HG03342 (cell line): Measurements from ENCODE around the gene ELN.

Source experiments
- ATAC-seq: cut with Tn5 transposase; IDR thresholded peaks from one replicate; pipeline ENCODE4 v1.9.1; 2021; ENCODE audit warnings: mild to moderate bottlenecking, moderate library complexity; ENCODE audit not compliant: unreplicated experiment

ELN gene

GRCh38 chr7:74092321-74092963 is 64.5 kb downstream of the ELN start:
- no peak for ATAC-seq

- peak; percentile 49 for ATAC-seq
These were observed 65.0 kb downstream of the ELN start for GRCh38 chr7:74092964-74093471.

GRCh38 chr7:74093671-74094223 is 65.8 kb downstream of the ELN start:
- ATAC-seq: peak; percentile 18

GRCh38 chr7:74094224-74095101 is 66.5 kb downstream of the ELN start:
- ATAC-seq: peak; percentile 45

GRCh38 chr7:74095135-74095534 is 67.2 kb downstream of the ELN start:
- no peak for ATAC-seq

GRCh38 chr7:74097937-74098614 is 70.1 kb downstream of the ELN start:
- ATAC-seq: no peak

GRCh38 chr7:74099031-74099430 is 71.1 kb downstream of the ELN start:
- no peak for ATAC-seq

- peak; percentile 85 for ATAC-seq
These were observed 73.2 kb downstream of the ELN start for GRCh38 chr7:74101061-74101681.

GRCh38 chr7:74103219-74103772 is 75.3 kb downstream of the ELN start:
- ATAC-seq: no peak

GRCh38 chr7:74104702-74105101 is 76.7 kb downstream of the ELN start:
- no peak for ATAC-seq

GRCh38 chr7:74105992-74106391 is 78.0 kb downstream of the ELN start:
- no peak for ATAC-seq

- no peak for ATAC-seq
These were observed 78.9 kb downstream of the ELN start for GRCh38 chr7:74106846-74107245.

GRCh38 chr7:74115326-74115725 is 87.4 kb downstream of the ELN start:
- no peak for ATAC-seq

GRCh38 chr7:74116356-74116755 is 88.4 kb downstream of the ELN start:
- no peak for ATAC-seq
